Measurements from ENCODE around the gene PARP15. TPM values are rescaled to one million over a fixed set of nuclear protein-coding genes. Genes with fewer than 3 reads are reported as not detected.

Gene PARP15
- total RNA-seq, 4 donors from 2014 or later = 1.2 to 2.3 (median 1.6) TPM

- WGBS, 2 donors = 18 to 28% methylated on average over 3 of the region's 3 CpGs
These were observed 43.7 kb downstream of the PARP15 start for GRCh38 chr3:122621112-122621511.

GRCh38 chr3:122623031-122623829, 45.8 kb downstream of the PARP15 start:
- no peaks in the 10 kb centered on the region for H3K36me3 ChIP-seq
- WGBS, 2 donors = 87% methylated on average over 8 of the region's 8 CpGs
- H3K4me3 ChIP-seq (replicated peaks in 1 of 3) = no peak overlapping the region
- TF ChIP-seq CTCF (IDR thresholded peaks at IDR 0.05) = no peak
- TF ChIP-seq POLR2A (IDR thresholded peaks at IDR 0.05) = no peak
- no peaks in the 10 kb centered on the region for H3K27me3 ChIP-seq
- intact Hi-C loops (cut with DNase I) = no loop called here
- no peak overlapping the region for H3K27ac ChIP-seq
- no peaks in the 10 kb centered on the region for H3K4me1 ChIP-seq
- no peaks in the 10 kb centered on the region for H3K9me3 ChIP-seq
- no peak for DNase-seq

More at GRCh38 chr3:122621112-122621511, 43.7 kb downstream of the PARP15 start:
- intact Hi-C loops (cut with DNase I) = no loop called here
- no peak overlapping the region for H3K4me3 ChIP-seq (replicated peaks in 1 of 3)
- H3K27ac ChIP-seq = no peak overlapping the region
- no peaks in the 10 kb centered on the region for H3K9me3 ChIP-seq
- no peaks in the 10 kb centered on the region for H3K4me1 ChIP-seq
- H3K27me3 ChIP-seq = no peaks in the 10 kb centered on the region
- DNase-seq = no peak
- H3K36me3 ChIP-seq = no peaks in the 10 kb centered on the region
- TF ChIP-seq POLR2A (IDR thresholded peaks at IDR 0.05) = no peak
- TF ChIP-seq CTCF (IDR thresholded peaks at IDR 0.05) = no peak

DNA sequence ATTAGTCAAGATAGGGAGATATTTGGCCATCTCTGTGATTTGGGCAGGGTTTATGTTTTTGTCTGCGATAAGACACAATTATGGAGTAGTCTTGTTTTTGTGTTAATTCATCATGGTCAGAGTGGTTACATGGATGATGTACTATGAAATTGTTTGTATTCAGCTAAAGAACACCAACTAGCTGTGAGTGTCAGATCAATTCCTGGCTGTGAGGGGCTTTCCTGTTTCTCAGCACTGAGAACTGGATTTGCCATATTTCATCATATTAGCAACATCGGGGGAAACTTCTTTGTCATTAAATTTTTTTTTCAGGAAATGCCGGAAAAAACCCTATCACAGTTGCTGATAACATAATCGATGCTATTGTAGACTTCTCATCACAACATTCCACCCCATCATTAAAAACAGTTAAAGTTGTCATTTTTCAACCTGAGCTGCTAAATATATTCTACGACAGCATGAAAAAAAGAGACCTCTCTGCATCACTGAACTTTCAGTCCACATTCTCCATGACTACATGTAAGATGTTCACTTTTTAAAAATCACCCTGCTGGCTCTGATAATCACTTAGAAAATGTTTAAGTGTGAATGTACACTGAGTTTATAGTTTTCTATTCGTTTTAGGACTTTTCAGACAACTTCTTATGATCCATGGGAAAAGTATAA, 49.2 kb downstream of the PARP15 start:
- Histone ChIP-seq H3K27me3 (no peaks in the 10 kb centered on the region), H3K9me3 (no peaks in the 10 kb centered on the region), H3K4me1 (no peaks in the 10 kb centered on the region), H3K36me3 (no peaks in the 10 kb centered on the region), H3K27ac (no peak overlapping the region), H3K4me3 (replicated peaks in 1 of 3) (no peak overlapping the region)
- no peak for DNase-seq
- intact Hi-C loops (cut with DNase I) = no loop called here
- 82% methylated on average over 6 of the region's 6 CpGs for WGBS, 2 donors
- no peak for TF ChIP-seq POLR2A (IDR thresholded peaks at IDR 0.05)
- no peak for TF ChIP-seq CTCF (IDR thresholded peaks at IDR 0.05)

GRCh38 chr3:122627301-122627700, 49.9 kb downstream of the PARP15 start:
- no peak for TF ChIP-seq CTCF (IDR thresholded peaks at IDR 0.05)
- no peak for TF ChIP-seq POLR2A (IDR thresholded peaks at IDR 0.05)
- intact Hi-C loops (cut with DNase I) = no loop called here
- H3K4me3 ChIP-seq (replicated peaks in 1 of 3) = no peak overlapping the region
- 39 to 55% methylated on average over 1 of the region's 1 CpG for WGBS, 2 donors
- H3K27me3 ChIP-seq = no peaks in the 10 kb centered on the region
- no peak for DNase-seq
- H3K4me1 ChIP-seq = no peaks in the 10 kb centered on the region
- H3K27ac ChIP-seq = no peak overlapping the region
- H3K36me3 ChIP-seq = no peaks in the 10 kb centered on the region
- no peaks in the 10 kb centered on the region for H3K9me3 ChIP-seq

GRCh38 chr3:122628567-122628966, 51.1 kb downstream of the PARP15 start:
- Histone ChIP-seq H3K9me3 (no peaks in the 10 kb centered on the region), H3K27ac (no peak overlapping the region), H3K4me1 (no peaks in the 10 kb centered on the region), H3K4me3 (replicated peaks in 1 of 3) (no peak overlapping the region), H3K36me3 (no peaks in the 10 kb centered on the region), H3K27me3 (no peaks in the 10 kb centered on the region)
- intact Hi-C loops (cut with DNase I) = no loop called here
- DNase-seq = no peak
- 72 to 73% methylated on average over 3 of the region's 3 CpGs for WGBS, 2 donors
- no peak for TF ChIP-seq POLR2A (IDR thresholded peaks at IDR 0.05)
- TF ChIP-seq CTCF (IDR thresholded peaks at IDR 0.05) = no peak
